Neural cell (in vitro differentiated cells): ENCODE measurements around the gene FBL. TPM values are rescaled to one million over a fixed set of nuclear protein-coding genes. Genes with fewer than 3 reads are reported as not detected.

Experiments used
- H2AFZ ChIP-seq: fragments of 200-600, 300-800 bp; sonication (generic), shearing (Covaris generic); 2 replicates; pipeline ENCODE4 v1.6.0; 2014; ENCODE audit warnings: low read depth, mild to moderate bottlenecking, antibody characterized with exemption, low read length, moderate library complexity
- H3F3A ChIP-seq: fragments of 200-600 bp; shearing (Covaris generic); 2 replicates; pipeline ENCODE4 v1.6.1; 2016; ENCODE audit warnings: mild to moderate bottlenecking, moderate library complexity, mixed read lengths, antibody characterized with exemption, low read length; ENCODE audit not compliant: insufficient read depth, poor library complexity, severe bottlenecking
- H3K27ac ChIP-seq: fragments of 200-600, 300-800 bp; sonication (generic), shearing (Covaris generic); 2 replicates; pipeline ENCODE4 v1.5.1; 2014; ENCODE audit warnings: mild to moderate bottlenecking, low read length, moderate library complexity
- H3K27me3 ChIP-seq: fragments of 300-800, 200-600 bp; sonication (generic), shearing (Covaris generic); 2 replicates; pipeline ENCODE4 v1.6.0; 2014; ENCODE audit warnings: mild to moderate bottlenecking, low read depth, low read length, moderate library complexity; ENCODE audit not compliant: insufficient read depth
- H3K36me3 ChIP-seq: fragments of 300-800, 200-600 bp; sonication (generic), shearing (Covaris generic); 2 replicates; pipeline ENCODE4 v1.5.1; 2014; ENCODE audit warnings: mild to moderate bottlenecking, antibody characterized with exemption, low read length, moderate library complexity; ENCODE audit not compliant: insufficient read depth
- H3K4me2 ChIP-seq: fragments of 300-800, 200-600 bp; sonication (generic), shearing (Covaris generic); 2 replicates; pipeline ENCODE4 v1.6.0; 2014; ENCODE audit warnings: mild to moderate bottlenecking, low read length
- H3K4me3 ChIP-seq: fragments of 300-800, 200-600 bp; sonication (generic), shearing (Covaris generic); 2 replicates; pipeline ENCODE4 v1.5.1; 2014; ENCODE audit warnings: mild to moderate bottlenecking, low read length, moderate library complexity
- H3K79me2 ChIP-seq: fragments of 200-600 bp; shearing (Covaris generic); replicated peaks from 2 replicates; pipeline ENCODE4 v1.6.0; 2014; ENCODE audit warnings: mild to moderate bottlenecking, low read length, moderate library complexity; ENCODE audit not compliant: insufficient read depth
- H3K9ac ChIP-seq: fragments of 300-800, 200-600 bp; sonication (generic), shearing (Covaris generic); 2 replicates; pipeline ENCODE4 v1.6.1; 2016; ENCODE audit warnings: mild to moderate bottlenecking, low read length, mixed read lengths
- H3K9me2 ChIP-seq: fragments of 200-600 bp; shearing (Covaris generic); 2 replicates; pipeline ENCODE4 v1.6.1; 2016; ENCODE audit warnings: mild to moderate bottlenecking, low read length, mixed read lengths; ENCODE audit not compliant: insufficient read depth
- H3K9me3 ChIP-seq: fragments of 200-600, 300-800 bp; sonication (generic), shearing (Covaris generic); 2 replicates; pipeline ENCODE4 v1.6.1; 2016; ENCODE audit warnings: mild to moderate bottlenecking, mixed run types, low read length, moderate library complexity, mixed read lengths
- H4K20me1 ChIP-seq: fragments of 200-600 bp; shearing (Covaris generic); 2 replicates; pipeline ENCODE4 v1.6.1; 2016; ENCODE audit warnings: mild to moderate bottlenecking, mixed run types; ENCODE audit not compliant: insufficient read depth
- CTCF ChIP-seq: fragments of 450-650 bp; IDR thresholded peaks from 2 replicates; pipeline ENCODE4 v1.5.1; 2014; ENCODE audit warnings: antibody characterized with exemption, mild to moderate bottlenecking, moderate library complexity; ENCODE audit not compliant: poor library complexity, severe bottlenecking
- EP300 ChIP-seq: fragments of 450-650 bp; conservative IDR thresholded peaks from 2 replicates; pipeline ENCODE4 v1.6.1; 2014; ENCODE audit warnings: antibody characterized with exemption, mild to moderate bottlenecking, moderate library complexity; ENCODE audit not compliant: poor library complexity, severe bottlenecking
- EZH2 ChIP-seq: fragments of 200-600, 300-800 bp; shearing (Covaris generic), sonication (generic); IDR thresholded peaks from 2 replicates; pipeline ENCODE4 v1.6.1; 2014; ENCODE audit warnings: antibody characterized with exemption, low read length, borderline replicate concordance, mild to moderate bottlenecking; ENCODE audit not compliant: insufficient read depth, poor library complexity, severe bottlenecking
- MXI1 ChIP-seq: fragments of 450-650 bp; conservative IDR thresholded peaks from 2 replicates; pipeline ENCODE4 v1.6.1; 2014; ENCODE audit warnings: antibody characterized with exemption, mild to moderate bottlenecking; ENCODE audit not compliant: poor library complexity, severe bottlenecking
- POLR2AphosphoS5 ChIP-seq: IDR thresholded peaks from 2 replicates; pipeline ENCODE4 v1.6.1; 2012
- RAD21 ChIP-seq: fragments of 450-650 bp; conservative IDR thresholded peaks from 2 replicates; pipeline ENCODE4 v1.6.1; 2014; ENCODE audit warnings: antibody characterized with exemption, mild to moderate bottlenecking, moderate library complexity
- REST ChIP-seq: IDR thresholded peaks from 2 replicates; pipeline ENCODE4 v1.6.1; 2012; ENCODE audit warnings: borderline replicate concordance
- SMC3 ChIP-seq: fragments of 450-650 bp; conservative IDR thresholded peaks from 2 replicates; pipeline ENCODE4 v1.6.1; 2014; ENCODE audit warnings: antibody characterized with exemption, mild to moderate bottlenecking, moderate library complexity; ENCODE audit not compliant: poor library complexity
- TAF1 ChIP-seq: IDR thresholded peaks from 2 replicates; pipeline ENCODE4 v1.6.1; 2012; ENCODE audit warnings: low read depth
- polyA plus RNA-seq: library from polyadenylated mRNA; depleted of rRNA; stranded (reverse); fragments of >200 nt; gene quantifications from 2 replicates; pipeline ENCODE4 v1.2.3, GENCODE V29; 2014

The FBL gene
- polyA plus RNA-seq, 1 donor from 2014 or later = 84.7 TPM

GRCh38 chr19:39829702-39830275 lies 16.4 kb downstream of the FBL start:
- H3K36me3 ChIP-seq = peaks cover 11% of the 10 kb centered on the region
- H3K27ac ChIP-seq = no peak overlapping the region
- TF ChIP-seq RAD21 = no peak
- no peak for TF ChIP-seq EP300
- TF ChIP-seq CTCF = no peak
- no peak for TF ChIP-seq TAF1
- no peak for TF ChIP-seq EZH2
- no peak for TF ChIP-seq REST
- TF ChIP-seq POLR2AphosphoS5 = no peak
- TF ChIP-seq MXI1 = no peak
- H3K4me2 ChIP-seq = no peak overlapping the region
- H3F3A ChIP-seq = peaks cover under 1% of the 10 kb centered on the region
- H3K9me2 ChIP-seq = no peaks in the 10 kb centered on the region
- peaks cover 28% of the 10 kb centered on the region for H3K79me2 ChIP-seq
- no peaks in the 10 kb centered on the region for H3K27me3 ChIP-seq
- no peaks in the 10 kb centered on the region for H4K20me1 ChIP-seq
- H2AFZ ChIP-seq = no peak overlapping the region
- no peaks in the 10 kb centered on the region for H3K9me3 ChIP-seq
- no peak overlapping the region for H3K4me3 ChIP-seq
- no peak overlapping the region for H3K9ac ChIP-seq

- H3F3A ChIP-seq = peaks cover 2% of the 10 kb centered on the region
- H3K9me2 ChIP-seq = no peaks in the 10 kb centered on the region
- H3K9me3 ChIP-seq = no peaks in the 10 kb centered on the region
- H3K36me3 ChIP-seq = peaks cover 10% of the 10 kb centered on the region
- no peak overlapping the region for H3K4me2 ChIP-seq
- TF ChIP-seq CTCF = no peak
- no peak for TF ChIP-seq REST
- no peak for TF ChIP-seq SMC3
- no peak for TF ChIP-seq EP300
- TF ChIP-seq TAF1 = no peak
- no peak for TF ChIP-seq MXI1
- TF ChIP-seq RAD21 = no peak
- no peak for TF ChIP-seq EZH2
- TF ChIP-seq POLR2AphosphoS5 = no peak
- H3K4me3 ChIP-seq = no peak overlapping the region
- H4K20me1 ChIP-seq = no peaks in the 10 kb centered on the region
- H3K9ac ChIP-seq = no peak overlapping the region
- no peaks in the 10 kb centered on the region for H3K27me3 ChIP-seq
- no peak overlapping the region for H3K27ac ChIP-seq
- peaks cover 28% of the 10 kb centered on the region for H3K79me2 ChIP-seq
- H2AFZ ChIP-seq = no peak overlapping the region
Observed at GRCh38 chr19:39828654-39829032, 17.5 kb downstream of the FBL start.
